Measurements from ENCODE around the gene TOX2. TPM values are rescaled to one million over a fixed set of nuclear protein-coding genes. Genes with fewer than 3 reads are reported as not detected.

Gene TOX2
- total RNA-seq, 4 donors from 2014 or later, result 0.40 to 3.0 (median 1.6) TPM

DNA sequence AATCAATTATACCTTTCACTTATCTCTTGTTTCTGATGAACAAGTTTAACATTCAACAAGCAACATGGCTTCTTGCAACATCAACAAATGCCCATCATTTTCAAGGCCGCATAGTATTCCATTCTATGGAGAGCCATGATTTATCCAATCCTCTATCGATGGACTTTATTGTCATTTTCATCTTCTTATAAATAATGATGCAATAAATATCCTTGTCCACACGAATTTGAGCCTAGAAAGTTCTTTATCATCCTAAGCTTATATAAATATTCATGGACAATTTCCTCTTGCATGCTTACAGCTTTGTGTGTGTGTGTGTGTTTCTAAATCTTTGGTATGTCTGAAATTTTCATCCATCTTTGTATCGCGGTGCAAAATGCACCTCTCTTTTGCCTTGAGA, 29.1 kb downstream of the TOX2 start:
- Histone ChIP-seq H3K4me1 (peaks cover 30% of the 10 kb centered on the region), H3K27ac (no peak overlapping the region), H3K4me3 (no peak overlapping the region), H3K36me3 (no peaks in the 10 kb centered on the region), H3K9me3 (no peaks in the 10 kb centered on the region), H3K27me3 (peaks cover 7% of the 10 kb centered on the region)
- DNase-seq (ENCODE audit: low spot score in 2 of 2), result no peak
- TF ChIP-seq, protein P1, sequence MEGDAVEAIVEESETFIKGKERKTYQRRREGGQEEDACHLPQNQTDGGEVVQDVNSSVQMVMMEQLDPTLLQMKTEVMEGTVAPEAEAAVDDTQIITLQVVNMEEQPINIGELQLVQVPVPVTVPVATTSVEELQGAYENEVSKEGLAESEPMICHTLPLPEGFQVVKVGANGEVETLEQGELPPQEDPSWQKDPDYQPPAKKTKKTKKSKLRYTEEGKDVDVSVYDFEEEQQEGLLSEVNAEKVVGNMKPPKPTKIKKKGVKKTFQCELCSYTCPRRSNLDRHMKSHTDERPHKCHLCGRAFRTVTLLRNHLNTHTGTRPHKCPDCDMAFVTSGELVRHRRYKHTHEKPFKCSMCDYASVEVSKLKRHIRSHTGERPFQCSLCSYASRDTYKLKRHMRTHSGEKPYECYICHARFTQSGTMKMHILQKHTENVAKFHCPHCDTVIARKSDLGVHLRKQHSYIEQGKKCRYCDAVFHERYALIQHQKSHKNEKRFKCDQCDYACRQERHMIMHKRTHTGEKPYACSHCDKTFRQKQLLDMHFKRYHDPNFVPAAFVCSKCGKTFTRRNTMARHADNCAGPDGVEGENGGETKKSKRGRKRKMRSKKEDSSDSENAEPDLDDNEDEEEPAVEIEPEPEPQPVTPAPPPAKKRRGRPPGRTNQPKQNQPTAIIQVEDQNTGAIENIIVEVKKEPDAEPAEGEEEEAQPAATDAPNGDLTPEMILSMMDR (IDR thresholded peaks at IDR 0.05), result no peak
- TF ChIP-seq POLR2AphosphoS5 (IDR thresholded peaks at IDR 0.05), result no peak
- no peak for TF ChIP-seq POLR2A (IDR thresholded peaks at IDR 0.05)
- no peak for TF ChIP-seq EP300 (IDR thresholded peaks at IDR 0.05)
- WGBS, result 88% methylated on average over 5 of the region's 5 CpGs

DNA sequence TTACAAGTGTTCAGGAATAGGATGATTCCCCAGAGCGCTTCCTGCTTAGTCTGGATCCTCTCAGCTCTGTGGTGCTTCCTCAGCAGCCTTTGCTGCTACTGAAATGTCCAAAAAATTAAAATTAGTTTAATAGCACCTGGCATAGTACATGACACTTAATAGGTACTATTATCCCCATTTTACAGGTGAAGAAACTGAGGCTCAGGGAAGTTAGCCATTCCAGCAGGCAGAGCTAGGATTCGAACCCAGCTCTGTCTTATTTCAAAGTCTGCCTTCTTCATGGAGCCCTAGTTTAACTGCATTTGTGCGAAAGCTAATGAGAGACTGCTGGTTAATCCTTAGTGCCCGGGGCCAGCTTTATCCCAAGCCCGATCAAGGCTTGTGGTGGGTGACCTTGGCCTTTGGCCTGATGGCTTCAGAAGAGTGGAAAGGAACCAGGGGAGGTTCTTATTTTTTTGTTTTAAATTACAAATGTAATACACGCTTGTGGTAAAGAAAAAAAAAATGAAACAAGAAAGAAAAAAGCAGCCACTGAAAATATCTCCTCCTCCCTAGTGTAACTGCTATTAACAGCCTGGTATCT, 30.1 kb downstream of the TOX2 start:
- WGBS, result 70% methylated on average over 6 of the region's 6 CpGs
- TF ChIP-seq, protein P1 (IDR thresholded peaks at IDR 0.05), result no peak
- no peak for TF ChIP-seq POLR2A (IDR thresholded peaks at IDR 0.05)
- no peak for TF ChIP-seq POLR2AphosphoS5 (IDR thresholded peaks at IDR 0.05)
- TF ChIP-seq EP300 (IDR thresholded peaks at IDR 0.05), result no peak
- no peak overlapping the region for H3K4me3 ChIP-seq
- no peak for DNase-seq (ENCODE audit: low spot score in 2 of 2)
- no peak overlapping the region for H3K27ac ChIP-seq
- no peaks in the 10 kb centered on the region for H3K9me3 ChIP-seq
- no peaks in the 10 kb centered on the region for H3K36me3 ChIP-seq
- peaks cover 7% of the 10 kb centered on the region for H3K27me3 ChIP-seq
- H3K4me1 ChIP-seq, result peaks cover 20% of the 10 kb centered on the region

DNA sequence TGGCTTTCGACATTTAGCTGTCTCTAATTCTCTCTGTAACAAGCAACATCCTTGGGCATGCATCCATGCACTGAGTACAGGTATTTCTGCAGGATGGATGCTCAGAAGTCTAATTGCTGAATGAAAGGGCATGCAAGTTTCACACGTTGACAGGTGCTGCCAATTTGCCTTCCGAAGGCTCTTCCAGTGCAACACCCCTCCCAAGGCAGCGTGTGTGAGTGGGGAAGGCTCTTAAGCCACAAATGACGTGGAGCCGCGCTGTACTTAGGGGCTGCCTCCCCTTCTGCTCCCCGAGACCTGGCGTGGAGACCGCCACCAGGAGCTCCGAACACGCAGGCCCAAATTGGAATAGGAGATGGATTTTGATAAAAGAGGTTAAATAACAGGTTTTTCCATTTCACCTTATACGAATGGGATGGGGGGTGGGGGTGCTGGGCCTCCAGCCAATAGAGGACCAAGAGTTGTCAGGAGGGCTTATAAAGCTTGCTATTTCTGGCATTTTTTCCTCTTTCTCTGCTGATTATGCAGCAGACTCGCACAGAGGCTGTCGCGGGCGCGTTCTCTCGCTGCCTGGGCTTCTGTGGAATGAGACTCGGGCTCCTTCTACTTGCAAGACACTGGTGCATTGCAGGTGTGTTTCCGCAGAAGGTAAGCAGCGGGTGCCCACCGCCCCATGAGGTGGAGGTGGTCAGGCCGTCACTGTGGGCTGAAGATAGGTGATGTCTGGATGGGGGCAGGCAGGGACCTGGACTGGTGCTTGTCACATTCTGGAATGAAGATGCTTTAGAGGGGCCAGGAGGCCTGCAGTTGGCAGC, 30.9 kb downstream of the TOX2 start:
- Histone ChIP-seq H3K36me3 (no peaks in the 10 kb centered on the region), H3K4me1 (peaks cover 19% of the 10 kb centered on the region), H3K9me3 (no peaks in the 10 kb centered on the region), H3K27ac (no peak overlapping the region), H3K4me3 (no peak overlapping the region), H3K27me3 (peaks cover 7% of the 10 kb centered on the region)
- no peak for DNase-seq (ENCODE audit: low spot score in 2 of 2)
- TF ChIP-seq POLR2AphosphoS5 (IDR thresholded peaks at IDR 0.05) (no peak), POLR2A (IDR thresholded peaks at IDR 0.05) (no peak), EP300 (IDR thresholded peaks at IDR 0.05) (no peak)
- TF ChIP-seq, protein P1 (IDR thresholded peaks at IDR 0.05), result no peak
- 65% methylated on average over 24 of the region's 24 CpGs for WGBS

DNA sequence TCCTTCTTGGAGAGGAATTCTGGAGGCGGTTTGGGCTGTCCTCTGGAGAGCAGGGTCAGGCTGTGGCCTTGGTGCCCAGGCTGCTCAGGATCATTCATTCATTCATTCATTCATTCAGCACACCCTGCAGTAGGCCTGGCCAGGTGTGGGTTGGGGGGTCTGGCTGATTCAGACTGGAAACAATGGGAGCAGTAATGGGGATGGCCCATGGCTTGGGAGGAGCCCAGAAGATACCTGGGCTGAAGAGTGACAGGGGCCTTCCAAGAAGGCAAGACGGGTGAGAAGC, 31.5 kb downstream of the TOX2 start:
- no peaks in the 10 kb centered on the region for H3K9me3 ChIP-seq
- 79% methylated on average over 2 of the region's 2 CpGs for WGBS
- H3K27ac ChIP-seq, result no peak overlapping the region
- TF ChIP-seq POLR2AphosphoS5 (IDR thresholded peaks at IDR 0.05), result no peak
- no peak for TF ChIP-seq POLR2A (IDR thresholded peaks at IDR 0.05)
- TF ChIP-seq, protein P1 (IDR thresholded peaks at IDR 0.05), result no peak
- no peak for TF ChIP-seq EP300 (IDR thresholded peaks at IDR 0.05)
- H3K4me3 ChIP-seq, result no peak overlapping the region
- no peak for DNase-seq (ENCODE audit: low spot score in 2 of 2)
- peaks cover 19% of the 10 kb centered on the region for H3K4me1 ChIP-seq
- no peaks in the 10 kb centered on the region for H3K36me3 ChIP-seq
- H3K27me3 ChIP-seq, result peaks cover 7% of the 10 kb centered on the region

DNA sequence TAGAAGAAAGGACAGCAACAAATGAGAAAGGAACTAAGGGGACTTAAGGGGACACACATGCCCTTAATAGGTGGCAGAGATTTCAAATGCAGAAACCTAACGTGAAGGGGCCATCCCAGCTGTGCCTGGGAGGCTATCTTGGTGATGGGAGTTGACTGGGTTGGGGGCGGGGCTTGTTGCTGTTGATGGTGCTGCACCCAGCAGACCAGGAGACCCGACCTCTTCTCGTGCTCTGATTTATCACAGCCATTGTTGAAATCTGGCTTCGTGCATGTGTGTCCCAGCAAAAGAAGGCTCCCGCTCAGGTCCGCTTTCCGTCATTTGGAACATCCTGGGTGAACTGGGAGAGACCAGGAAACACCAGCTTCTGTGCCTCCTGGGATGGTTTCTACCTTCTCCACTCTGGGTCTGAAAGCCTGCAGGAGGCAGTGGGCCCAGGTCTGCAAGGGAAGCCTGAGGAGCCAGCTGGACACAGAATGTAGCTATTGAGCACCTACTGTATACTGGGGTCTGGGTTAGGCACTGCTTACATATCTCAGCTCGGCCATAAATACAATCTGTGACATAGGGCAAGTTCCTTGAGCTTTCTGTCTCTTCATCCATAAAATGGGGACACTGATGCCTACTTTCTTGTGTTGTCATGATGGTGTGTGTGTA, 32.1 kb downstream of the TOX2 start:
- 86% methylated on average over 6 of the region's 9 CpGs for WGBS
- H3K27ac ChIP-seq, result no peak overlapping the region
- peaks cover 7% of the 10 kb centered on the region for H3K27me3 ChIP-seq
- no peaks in the 10 kb centered on the region for H3K9me3 ChIP-seq
- TF ChIP-seq EP300 (IDR thresholded peaks at IDR 0.05) (no peak), POLR2A (IDR thresholded peaks at IDR 0.05) (no peak), POLR2AphosphoS5 (IDR thresholded peaks at IDR 0.05) (no peak)
- TF ChIP-seq, protein P1 (IDR thresholded peaks at IDR 0.05), result no peak
- no peaks in the 10 kb centered on the region for H3K36me3 ChIP-seq
- no peak overlapping the region for H3K4me3 ChIP-seq
- H3K4me1 ChIP-seq, result peaks cover 14% of the 10 kb centered on the region
- DNase-seq (ENCODE audit: low spot score in 2 of 2), result no peak
